ENCODE measurements around the gene WDR37. TPM values are rescaled to one million over a fixed set of nuclear protein-coding genes. Genes with fewer than 3 reads are reported as not detected.

The WDR37 gene
- polyA plus RNA-seq, 3 donors = 7.1 to 33.6 (median 8.6) TPM

GRCh38 chr10:1010703-1011102 lies 45.5 kb upstream of the WDR37 start:
- WGBS (ENCODE audit: insufficient coverage) = 97% methylated on average over 4 of the region's 7 CpGs
- no peaks in the 10 kb centered on the region for H4K20me1 ChIP-seq (ENCODE audit: insufficient read depth, low read length)
- no peak for TF ChIP-seq CTCF (IDR thresholded peaks at IDR 0.05)
- Mint-ChIP-seq H3K27me3 (ENCODE audit: low read depth in 3 of 3) (no peaks in the 10 kb centered on the region), H3K9me3 (no peaks in the 10 kb centered on the region), H3K4me3 (no peak overlapping the region), H3K27ac (peak overlapping the region in 1 of 7 donors; percentile 0), H3K36me3 (peaks cover 83 to 92% of the 10 kb centered on the region in 2 donors), H3K4me1 (no peaks in the 10 kb centered on the region)
- no peak overlapping the region for H3K4me3 ChIP-seq (replicated peaks in 1 of 3; ENCODE audit: low read depth in 2 of 3, low read length in 3 of 3)
- no peak overlapping the region for H3K9ac ChIP-seq (ENCODE audit: insufficient read depth, low read length, poor library complexity, severe bottlenecking)
- intact Hi-C loops (cut with micrococcal nuclease) = no loop called here
- peaks cover 90 to 100% of the 10 kb centered on the region in 2 donors for H3K36me3 ChIP-seq (replicated peaks in 1 of 2; ENCODE audit: control insufficient read depth in 1 of 2, insufficient read depth in 2 of 2, low read length in 2 of 2)
- H3K4me2 ChIP-seq (replicated peaks; ENCODE audit: extremely low read depth, low read length, poor library complexity, severe bottlenecking) = no peak overlapping the region
- no peaks in the 10 kb centered on the region for H3K4me1 ChIP-seq (ENCODE audit: control insufficient read depth in 1 of 2, insufficient read depth in 2 of 2, low read length in 2 of 2)
- H3K27me3 ChIP-seq (ENCODE audit: control insufficient read depth in 2 of 2, insufficient read depth in 2 of 2, low read length in 2 of 2) = no peaks in the 10 kb centered on the region
- DNase-seq = no peak
- H3K27ac ChIP-seq (ENCODE audit: low read depth in 1 of 2, low read length in 2 of 2) = no peak overlapping the region
- H3K9me3 ChIP-seq (replicated peaks in 1 of 2; ENCODE audit: control insufficient read depth in 1 of 2, insufficient read depth in 1 of 2, low read length in 2 of 2) = no peaks in the 10 kb centered on the region
- no peak overlapping the region for H2AFZ ChIP-seq (ENCODE audit: insufficient read depth, low read depth, low read length, poor library complexity, severe bottlenecking)
- H3K79me2 ChIP-seq (ENCODE audit: insufficient read depth, low read length) = no peaks in the 10 kb centered on the region

- H4K20me1 ChIP-seq (ENCODE audit: insufficient read depth, low read length) = no peaks in the 10 kb centered on the region
- no peaks in the 10 kb centered on the region for H3K79me2 ChIP-seq (ENCODE audit: insufficient read depth, low read length)
- no peaks in the 10 kb centered on the region for H3K4me1 Mint-ChIP-seq
- no peak overlapping the region for H3K4me3 Mint-ChIP-seq
- intact Hi-C loops (cut with micrococcal nuclease) = no loop called here
- no peaks in the 10 kb centered on the region for H3K27me3 ChIP-seq (ENCODE audit: control insufficient read depth in 2 of 2, insufficient read depth in 2 of 2, low read length in 2 of 2)
- 96% methylated on average over 14 of the region's 16 CpGs for WGBS (ENCODE audit: insufficient coverage)
- H3K4me1 ChIP-seq (ENCODE audit: control insufficient read depth in 1 of 2, insufficient read depth in 2 of 2, low read length in 2 of 2) = no peaks in the 10 kb centered on the region
- H3K36me3 ChIP-seq (replicated peaks in 1 of 2; ENCODE audit: control insufficient read depth in 1 of 2, insufficient read depth in 2 of 2, low read length in 2 of 2) = peaks cover 90 to 100% of the 10 kb centered on the region in 2 donors
- no peak overlapping the region for H3K4me3 ChIP-seq (replicated peaks in 1 of 3; ENCODE audit: low read depth in 2 of 3, low read length in 3 of 3)
- no peaks in the 10 kb centered on the region for H3K9me3 ChIP-seq (replicated peaks in 1 of 2; ENCODE audit: control insufficient read depth in 1 of 2, insufficient read depth in 1 of 2, low read length in 2 of 2)
- no peaks in the 10 kb centered on the region for H3K27me3 Mint-ChIP-seq (ENCODE audit: low read depth in 3 of 3)
- H3K36me3 Mint-ChIP-seq = peaks cover 82 to 92% of the 10 kb centered on the region in 2 donors
- H3K27ac Mint-ChIP-seq = peak overlapping the region in 4 of 7 donors; percentile 10 to 70 (median 34)
- H2AFZ ChIP-seq (ENCODE audit: insufficient read depth, low read depth, low read length, poor library complexity, severe bottlenecking) = no peak overlapping the region
- H3K9me3 Mint-ChIP-seq = no peaks in the 10 kb centered on the region
- no peak for DNase-seq
- no peak overlapping the region for H3K27ac ChIP-seq (ENCODE audit: low read depth in 1 of 2, low read length in 2 of 2)
- H3K9ac ChIP-seq (ENCODE audit: insufficient read depth, low read length, poor library complexity, severe bottlenecking) = no peak overlapping the region
- TF ChIP-seq CTCF (IDR thresholded peaks at IDR 0.05) = no peak
- no peak overlapping the region for H3K4me2 ChIP-seq (replicated peaks; ENCODE audit: extremely low read depth, low read length, poor library complexity, severe bottlenecking)
These were observed 44.5 kb upstream of the WDR37 start for GRCh38 chr10:1011696-1012095.
